EH (cell line): ENCODE measurements around the gene RARRES1.
"Not testable (repeated sequence)": the region's sequence is repeated elsewhere in the genome, so short reads cannot be mapped to it uniquely, and the experiment has no call there.

Experiments
- DNase-seq: peaks from one replicate; pipeline ENCODE4 v3.0.0-alpha.2; 2015; ENCODE audit warnings: low read depth

The RARRES1 gene

DNA sequence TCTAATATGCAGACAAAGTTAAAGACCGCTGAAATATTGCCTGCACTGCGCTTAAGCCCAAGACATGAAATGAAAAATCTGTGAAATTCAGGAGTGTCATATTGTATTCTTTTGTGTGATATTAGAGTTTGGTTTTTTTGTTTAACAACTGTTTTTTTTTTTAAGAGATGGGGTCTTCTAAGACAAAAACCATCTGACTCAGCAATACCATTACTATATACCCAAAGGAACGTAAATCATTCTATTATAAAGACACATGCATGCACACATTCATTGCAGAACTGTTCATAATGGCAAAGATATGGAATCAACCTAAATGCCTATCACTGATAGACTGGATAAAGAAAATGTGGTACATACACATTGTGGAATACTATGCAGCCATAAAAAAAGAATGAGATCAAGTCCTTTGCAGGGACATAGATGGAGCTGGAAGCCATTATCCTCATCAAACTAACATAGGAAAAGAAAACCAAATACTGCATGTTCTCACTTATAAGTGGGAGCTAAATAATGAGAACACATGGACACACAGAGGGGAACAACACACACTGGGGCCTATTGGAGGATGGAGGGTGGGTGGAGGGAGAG is 38.3 kb downstream of the RARRES1 start:
- DNase-seq = not testable (repeated sequence)

DNA sequence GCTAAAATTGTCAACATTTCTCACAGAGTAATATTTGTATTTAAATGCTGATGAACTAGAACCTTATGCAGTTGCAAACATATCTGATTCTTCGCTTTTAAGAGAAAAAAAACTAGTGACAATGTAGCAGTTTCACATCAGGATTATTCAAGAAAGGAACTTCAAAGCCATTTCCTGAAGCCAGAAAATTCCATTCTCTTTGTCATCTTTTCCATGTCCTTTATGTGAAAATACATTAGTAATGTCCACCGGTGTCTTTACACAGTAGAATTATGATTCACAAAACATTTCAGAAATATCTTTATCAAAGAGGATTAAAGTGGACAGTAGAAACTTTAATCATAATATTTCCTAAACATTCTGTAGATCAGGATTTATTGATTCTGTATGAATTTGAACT is 47.1 kb downstream of the RARRES1 start:
- DNase-seq = peak; percentile 62

DNA sequence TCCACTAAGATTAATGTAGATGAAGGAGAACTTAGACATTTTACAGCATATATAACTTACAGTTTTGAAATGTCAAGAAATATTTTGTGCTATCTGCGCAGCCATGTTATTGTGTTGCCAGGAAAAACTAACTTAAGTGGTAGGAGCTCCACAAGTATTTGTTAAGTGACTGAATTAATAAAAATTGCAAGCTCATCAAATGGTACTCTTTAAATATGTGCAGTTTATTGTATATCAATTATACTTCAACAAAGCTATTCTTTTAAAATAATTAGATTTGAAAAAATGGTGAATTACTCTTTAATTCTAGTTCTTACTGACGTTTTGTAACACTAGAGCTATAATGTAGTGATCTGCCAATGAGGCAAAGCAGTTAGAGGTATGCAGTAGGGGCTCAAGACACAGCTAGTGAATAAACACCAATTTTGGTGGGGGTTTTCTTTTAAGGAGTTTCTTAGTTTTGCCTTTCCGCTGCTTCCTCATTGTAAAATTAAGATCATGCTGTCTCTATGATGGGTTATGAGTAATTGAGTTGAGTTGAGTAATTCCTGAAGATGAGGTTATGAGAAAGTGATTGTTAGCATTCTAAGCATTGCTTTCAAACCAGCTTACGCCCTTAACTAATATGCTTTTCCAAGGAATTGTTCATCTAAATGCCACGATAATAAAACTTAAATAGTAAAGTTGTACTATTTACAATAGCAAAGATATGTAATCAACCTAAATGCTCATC is 48.9 kb downstream of the RARRES1 start:
- DNase-seq = peak; percentile 91

DNA sequence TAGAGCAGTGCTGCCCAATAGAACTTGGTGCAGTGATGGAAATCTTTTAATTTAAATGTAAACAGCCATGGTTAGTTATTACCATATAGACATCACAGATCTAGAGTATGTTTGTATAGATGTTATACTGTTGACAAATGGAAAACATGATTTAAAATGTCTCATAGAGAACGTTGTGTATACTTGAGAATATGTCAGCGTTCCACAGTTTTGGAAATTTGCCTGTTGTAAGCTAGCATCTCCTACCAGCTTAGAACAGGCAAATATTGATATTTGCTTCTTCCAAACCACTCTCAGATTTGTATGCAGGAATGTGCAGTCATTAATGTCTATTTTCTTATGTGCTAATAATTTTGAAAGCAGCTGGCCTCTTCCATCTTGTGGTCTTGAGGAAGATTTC is 51.4 kb downstream of the RARRES1 start:
- DNase-seq = no peak

DNA sequence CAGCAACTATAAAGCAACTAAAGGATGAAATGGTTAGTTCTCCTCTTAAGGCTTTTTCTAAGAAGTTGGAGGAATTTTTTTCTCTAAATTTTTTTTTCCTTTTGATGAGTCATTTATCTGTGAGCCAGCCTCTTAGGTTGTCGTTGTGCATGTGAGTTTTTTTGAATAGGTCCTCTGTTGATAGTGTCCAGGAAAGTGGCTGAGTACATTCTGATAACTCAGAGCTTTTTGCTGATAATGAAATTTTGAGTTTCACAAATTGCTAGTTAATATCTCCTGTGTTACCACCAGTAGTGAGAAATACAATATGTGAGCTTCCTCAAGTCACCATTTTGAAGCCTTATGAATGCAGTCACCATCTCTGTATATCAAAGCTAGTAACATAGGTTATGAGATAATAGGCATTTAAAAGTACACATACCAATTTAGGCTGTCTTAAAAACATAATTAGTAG is 52.7 kb downstream of the RARRES1 start:
- peak; percentile 64 for DNase-seq

DNA sequence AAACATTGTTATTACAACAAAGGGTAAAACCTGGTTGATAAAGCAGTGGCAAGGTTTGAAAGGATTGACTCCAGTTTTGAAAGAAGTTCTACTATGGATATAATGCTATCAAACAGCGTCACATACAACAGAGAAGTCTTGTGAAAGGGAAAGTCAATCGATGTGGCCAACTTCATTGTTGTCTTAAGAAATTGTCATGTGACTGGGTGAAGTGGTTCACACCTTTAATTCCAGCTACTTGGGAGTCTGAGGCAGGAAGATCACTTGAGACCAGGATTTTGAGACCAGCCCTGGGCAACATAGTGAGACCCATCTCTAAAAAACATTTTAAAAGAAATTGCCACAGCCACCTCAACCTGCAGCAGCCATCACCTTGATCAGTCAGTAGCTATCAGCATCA is 53.6 kb downstream of the RARRES1 start:
- no peak for DNase-seq

DNA sequence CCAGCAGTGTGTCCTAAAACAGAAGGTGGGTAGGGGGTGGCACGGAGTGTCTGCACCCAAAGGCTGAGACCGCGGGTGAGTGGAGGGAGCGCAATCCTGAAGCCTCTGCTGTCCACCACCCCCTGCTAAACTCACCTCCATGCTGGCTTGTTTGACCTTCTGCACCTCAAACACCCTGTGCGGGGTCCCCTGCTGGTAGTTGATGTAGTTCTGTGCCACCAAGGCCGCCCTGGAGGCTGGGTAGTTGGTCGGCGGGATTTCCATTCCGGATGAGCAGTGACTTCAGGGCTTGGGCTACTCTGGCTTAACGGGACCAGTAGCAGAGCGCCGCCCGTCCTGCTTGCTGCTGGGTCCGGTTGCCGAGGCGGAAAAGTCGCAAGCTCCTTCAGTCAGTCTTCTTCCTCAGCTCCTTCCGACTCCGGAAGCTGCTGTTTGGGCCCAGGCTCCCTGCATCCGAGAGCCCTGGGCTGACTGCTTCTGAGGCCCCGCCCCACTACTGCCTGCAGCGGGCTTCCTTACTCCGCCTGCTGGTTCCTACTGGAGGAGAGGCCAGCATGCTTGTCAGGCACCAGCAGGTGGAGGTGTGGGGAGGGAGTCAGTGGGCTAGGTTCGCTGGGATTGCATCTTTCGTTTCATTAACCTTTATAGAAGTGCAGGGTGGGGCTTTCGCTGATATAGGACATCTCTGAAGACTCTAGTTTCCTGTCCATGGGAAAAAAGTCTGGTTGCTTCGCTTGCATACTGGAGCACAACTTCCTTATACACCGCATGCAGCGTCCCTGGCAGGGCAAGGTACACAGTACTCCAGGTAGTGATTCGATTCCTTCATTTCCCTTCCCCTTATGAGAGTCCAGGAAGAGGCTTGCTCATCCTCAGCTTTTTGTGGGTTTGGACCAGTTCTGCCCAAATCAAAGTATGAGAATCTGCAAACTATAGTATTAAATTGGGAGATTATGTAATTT is 59.8 kb downstream of the RARRES1 start, which contains the start of gene LXN:
Gene LXN (minus strand): TSS at position 434 of the 962 bp plus-strand sequence. CDS start 170 bp downstream, at position 264.
- peak; percentile 75 for DNase-seq

DNA sequence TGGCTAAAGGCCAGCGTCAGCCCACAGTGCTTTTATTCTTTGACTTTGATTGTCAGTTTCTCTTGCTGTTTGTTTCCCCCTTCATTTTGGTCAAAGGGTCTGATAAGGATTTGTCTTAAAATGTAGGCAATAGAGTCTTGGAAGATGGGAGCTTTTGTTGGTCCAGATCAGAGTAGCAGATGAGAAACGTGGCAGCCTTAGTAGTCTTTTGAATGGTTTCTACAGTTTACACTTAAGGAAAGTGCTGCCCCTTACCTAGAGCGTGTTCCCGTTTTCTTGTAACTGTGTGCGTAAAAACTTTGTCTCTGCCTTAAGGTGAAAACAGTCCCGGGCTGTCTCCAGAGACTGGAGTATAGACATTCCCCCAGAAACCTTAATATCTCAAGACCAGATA is 60.4 kb downstream of the RARRES1 start:
- DNase-seq = no peak

DNA sequence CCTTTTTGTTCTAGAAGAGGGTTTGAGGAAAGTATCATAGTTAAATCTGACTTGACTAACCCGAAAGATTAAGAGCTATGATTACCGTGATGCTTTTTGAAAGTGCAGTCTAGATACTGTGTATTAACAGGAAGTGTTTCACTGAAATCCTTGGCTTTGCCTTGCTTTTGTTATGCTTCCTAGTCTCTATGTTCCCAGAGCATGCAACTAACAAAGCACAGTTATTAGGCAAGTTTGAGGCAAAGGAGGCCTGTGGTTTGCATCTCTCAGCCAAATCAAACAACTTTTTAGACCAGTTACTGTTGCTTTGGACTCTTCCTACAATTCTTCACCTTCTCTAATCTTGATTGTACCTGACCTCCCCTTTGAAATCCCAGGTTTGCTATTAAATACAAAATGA is 63.8 kb downstream of the RARRES1 start:
- peak; percentile 46 for DNase-seq

DNA sequence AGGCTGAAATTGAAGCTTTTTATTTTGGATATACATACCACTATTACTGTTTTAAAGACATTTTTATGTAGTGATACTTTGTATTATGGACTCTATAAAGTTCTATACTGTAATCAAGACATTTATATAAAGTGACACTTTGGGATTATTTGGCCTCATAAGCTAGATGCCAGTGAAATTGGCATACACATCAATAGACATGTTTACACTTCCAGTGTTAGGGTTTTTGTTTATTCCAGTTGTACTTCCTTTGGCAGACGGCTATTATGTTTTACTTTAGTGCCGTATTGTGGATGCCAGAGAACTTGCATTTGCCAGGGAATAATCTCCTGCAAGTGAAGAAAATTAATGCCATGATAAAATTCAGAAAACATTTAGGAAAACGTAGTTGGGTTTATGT is 65.8 kb downstream of the RARRES1 start:
- no peak for DNase-seq

DNA sequence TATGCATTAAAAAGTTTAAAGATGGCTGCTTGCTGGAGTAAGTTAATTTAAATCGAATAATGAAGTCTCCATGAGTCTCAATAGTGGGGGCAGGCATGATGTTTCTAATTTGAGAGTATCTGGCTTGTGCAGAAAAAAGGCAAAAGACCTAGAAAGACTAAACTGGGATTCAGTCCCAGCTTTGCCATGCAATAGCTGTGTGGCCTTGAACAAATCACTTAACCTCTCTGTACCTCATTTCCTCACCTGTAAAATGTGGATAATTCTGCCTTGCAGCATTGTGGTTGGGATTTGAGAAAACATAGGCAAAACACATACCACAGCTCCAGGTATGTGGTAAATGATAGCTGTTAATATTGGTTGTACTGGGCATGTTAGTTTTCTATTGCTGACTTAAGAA is 68.4 kb downstream of the RARRES1 start:
- DNase-seq = no peak

DNA sequence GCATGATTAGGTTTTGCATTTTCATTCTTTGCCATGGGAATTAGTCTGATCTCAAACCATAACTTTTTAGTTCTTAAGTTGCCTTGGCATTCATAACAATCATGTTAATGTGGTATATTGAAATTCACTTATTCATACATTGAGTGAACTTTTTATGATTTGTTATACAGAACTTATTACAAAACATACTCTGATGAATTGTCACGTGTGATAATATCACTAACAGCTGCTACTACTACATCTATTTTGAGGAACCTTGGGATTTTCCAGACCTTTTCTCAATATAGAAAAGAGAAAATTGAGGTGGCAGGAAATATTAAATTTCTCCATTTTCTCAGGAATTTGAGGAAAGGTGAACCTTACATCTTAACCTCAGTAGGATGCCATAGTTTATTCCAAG is 69.0 kb downstream of the RARRES1 start:
- no peak for DNase-seq

DNA sequence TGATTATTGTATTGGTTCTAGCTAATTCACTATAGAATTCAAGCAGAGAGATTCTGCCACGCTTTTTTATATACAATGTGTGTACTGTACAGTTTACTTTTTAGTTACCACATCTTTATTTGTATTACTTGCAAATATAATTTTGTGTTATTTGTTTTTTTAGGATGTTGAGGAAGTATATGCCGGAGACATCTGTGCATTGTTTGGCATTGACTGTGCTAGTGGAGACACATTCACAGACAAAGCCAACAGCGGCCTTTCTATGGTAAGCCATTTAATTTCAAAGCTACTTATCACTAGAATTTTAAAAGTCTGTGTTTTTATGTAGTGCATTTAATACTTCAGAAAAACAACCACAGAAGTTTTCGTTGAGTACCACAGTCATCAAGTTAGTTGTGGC is 71.5 kb downstream of the RARRES1 start:
- no peak for DNase-seq

DNA sequence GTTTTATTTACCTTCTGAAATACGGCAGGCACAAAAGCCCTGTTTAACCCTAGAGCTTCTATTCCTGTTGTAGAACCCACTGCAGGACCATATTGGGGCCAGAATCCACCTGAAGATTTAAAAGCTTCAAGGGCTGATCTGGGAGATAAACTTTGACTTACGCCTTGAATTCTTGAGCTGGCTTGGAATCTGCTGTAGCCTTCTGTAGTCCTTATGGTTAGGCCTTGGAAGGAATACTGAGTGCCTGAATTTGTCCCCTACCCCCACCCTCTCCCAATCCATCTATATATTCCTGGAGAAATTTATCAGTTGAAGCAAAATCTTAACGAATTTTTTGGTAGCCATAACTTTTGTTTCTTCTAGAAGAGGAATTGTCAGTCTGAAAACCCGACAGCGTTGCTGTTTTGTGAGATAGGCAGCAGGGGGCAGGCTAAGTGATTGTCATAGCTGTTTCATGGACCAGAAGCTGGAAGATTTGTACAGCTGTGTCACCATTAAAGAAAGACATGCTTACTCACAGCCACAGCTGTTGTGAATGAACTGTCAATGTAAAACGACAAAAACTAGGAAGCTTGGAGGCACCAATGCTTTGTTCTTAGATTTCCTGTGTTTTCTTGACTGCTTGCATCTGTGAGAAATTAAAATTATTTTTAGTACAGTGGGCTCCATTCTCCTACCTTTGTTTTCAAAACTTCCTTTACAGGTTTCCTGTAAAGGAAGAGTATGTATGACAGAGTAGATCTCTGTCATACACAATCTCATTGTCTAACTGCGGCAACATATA is 72.6 kb downstream of the RARRES1 start:
- DNase-seq = peak; percentile 83

DNA sequence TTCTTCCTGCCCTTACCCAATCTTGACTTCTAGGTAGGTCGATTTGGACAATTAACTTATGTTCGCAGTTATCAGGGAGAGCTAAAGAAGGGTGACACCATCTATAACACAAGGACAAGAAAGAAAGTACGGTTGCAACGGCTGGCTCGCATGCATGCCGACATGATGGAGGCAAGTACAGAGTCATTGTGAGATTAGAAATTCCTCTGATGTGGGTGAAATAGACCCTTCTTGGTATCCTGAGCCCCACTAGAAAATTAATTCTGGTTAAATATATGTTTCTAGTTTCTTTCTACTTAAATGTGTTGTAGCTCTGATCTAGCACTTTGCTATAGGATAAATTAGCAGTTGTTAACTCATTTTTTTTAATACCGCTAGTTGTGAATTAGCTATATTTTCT is 73.4 kb downstream of the RARRES1 start:
- DNase-seq = no peak

DNA sequence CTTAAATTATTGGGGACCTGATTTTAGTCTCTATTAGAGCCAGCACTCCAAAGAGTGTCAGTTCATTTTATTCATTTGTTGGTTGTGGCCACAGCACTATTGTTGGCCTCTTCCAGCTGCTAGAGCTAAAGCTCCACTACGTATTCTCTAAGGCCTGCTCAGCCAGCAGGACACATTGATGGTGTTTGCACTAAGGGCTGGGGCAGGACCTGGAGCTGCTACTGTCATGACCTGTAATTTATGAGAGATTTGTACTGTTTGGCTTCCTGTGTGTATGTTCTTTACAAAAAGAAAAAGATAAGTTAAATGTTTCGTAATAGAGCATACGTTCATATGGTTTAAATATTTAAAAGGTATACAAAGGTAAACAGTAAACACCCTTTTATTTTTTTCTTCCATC is 79.8 kb downstream of the RARRES1 start:
- DNase-seq = no peak

DNA sequence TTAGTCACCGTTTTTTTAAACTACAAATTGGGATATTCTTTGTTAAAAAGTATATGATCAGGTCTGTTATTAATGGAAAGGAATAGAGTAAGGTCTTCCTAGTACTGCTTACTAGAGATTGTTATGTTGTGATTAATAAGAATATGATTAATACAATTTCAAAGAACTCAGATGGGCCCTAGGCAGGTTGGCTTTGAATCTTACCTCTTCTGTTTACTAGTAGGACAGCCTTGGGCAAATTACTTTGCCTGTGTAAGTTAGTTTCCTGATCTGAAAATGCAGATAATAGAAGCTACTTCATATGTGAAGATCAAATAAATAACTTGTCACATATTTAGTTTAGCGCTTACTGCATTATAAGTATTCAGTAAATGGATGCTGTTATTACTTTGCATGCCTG is 81.1 kb downstream of the RARRES1 start:
- no peak for DNase-seq

DNA sequence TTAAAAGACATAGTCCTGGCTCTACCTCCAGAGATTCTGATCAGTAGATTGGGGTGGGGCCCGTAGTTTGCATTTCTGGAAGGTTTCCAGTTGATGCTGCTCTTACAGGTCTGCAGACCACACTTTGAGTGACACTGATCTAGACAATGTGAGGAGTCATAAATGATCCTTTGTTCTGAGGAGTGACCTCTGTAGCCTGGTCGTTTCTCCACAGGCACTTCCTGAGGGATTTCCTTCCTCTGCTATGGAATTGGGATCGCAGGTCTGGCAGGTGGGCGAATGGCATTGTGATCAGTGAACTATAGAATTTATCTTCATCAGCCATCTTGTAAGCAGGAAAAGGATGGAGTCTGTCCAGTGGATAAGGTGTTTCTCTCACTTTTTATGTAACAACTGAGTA is 82.5 kb downstream of the RARRES1 start:
- DNase-seq = no peak
